CD14-positive monocyte (primary cell): ENCODE data around the gene RPL10. TPM values are rescaled to one million over a fixed set of nuclear protein-coding genes. Genes with fewer than 3 reads are reported as not detected.

ENCODE experiments used
- DNase-seq, 3 donors: peaks; one replicate each; pipeline ENCODE4 v3.0.0-alpha.2; 2011 to 2022
- H2AFZ ChIP-seq: 2 replicates; pipeline ENCODE4 v1.6.0; 2012; ENCODE audit warnings: mild to moderate bottlenecking, low read depth, low read length, inconsistent platforms; ENCODE audit not compliant: insufficient read depth, poor library complexity, severe bottlenecking
- H3K27ac ChIP-seq, 2 donors: 1 replicate in 1 of 2; 2 replicates in 1 of 2; pipeline ENCODE4 v1.5.1; 2012 to 2013; ENCODE audit warnings: low read length in 2 of 2, control low read depth in 1 of 2, inconsistent platforms in 1 of 2, low read depth in 1 of 2, mild to moderate bottlenecking in 1 of 2
- H3K27me3 ChIP-seq, 2 donors: one replicate each; pipeline versions ENCODE4 v1.6.0 to v1.6.1; 2011 to 2013; ENCODE audit warnings: low read length in 2 of 2; ENCODE audit not compliant: control insufficient read depth in 2 of 2, insufficient read depth in 2 of 2
- H3K36me3 ChIP-seq, 2 donors: replicated peaks in 1 of 2; 1 replicate in 1 of 2; 2 replicates in 1 of 2; pipeline versions ENCODE4 v1.5.1 to v1.6.1; 2012 to 2013; ENCODE audit warnings: low read length in 2 of 2, control low read depth in 1 of 2, inconsistent platforms in 1 of 2, mild to moderate bottlenecking in 1 of 2; ENCODE audit not compliant: insufficient read depth in 2 of 2, control insufficient read depth in 1 of 2
- H3K4me1 ChIP-seq, 2 donors: 1 replicate in 1 of 2; 2 replicates in 1 of 2; pipeline versions ENCODE4 v1.5.1 to v1.6.1; 2012 to 2013; ENCODE audit warnings: low read length in 2 of 2, control low read depth in 1 of 2, inconsistent platforms in 1 of 2, mild to moderate bottlenecking in 1 of 2, moderate library complexity in 1 of 2; ENCODE audit not compliant: insufficient read depth in 2 of 2, control insufficient read depth in 1 of 2
- H3K4me2 ChIP-seq: replicated peaks from 2 replicates; pipeline ENCODE3; 2012; ENCODE audit warnings: low read length, moderate library complexity, mild to moderate bottlenecking; ENCODE audit not compliant: poor library complexity, severe bottlenecking; ENCODE audit errors: extremely low read depth
- H3K4me3 ChIP-seq, 3 experiments: fragments of 200-600 bp in 1 of 3; sonication (generic) in 1 of 3; replicated peaks in 1 of 3; 1 replicate in 2 of 3; 2 replicates in 1 of 3; pipeline ENCODE4 v1.5.1; 2011 to 2013; ENCODE audit warnings: low read length in 3 of 3, mild to moderate bottlenecking in 3 of 3, control low read depth in 2 of 3, low read depth in 2 of 3, inconsistent platforms in 1 of 3, moderate library complexity in 1 of 3
- H3K79me2 ChIP-seq: 2 replicates; pipeline ENCODE4 v1.6.0; 2012; ENCODE audit warnings: mild to moderate bottlenecking, control low read depth, inconsistent platforms, low read length, moderate library complexity; ENCODE audit not compliant: insufficient read depth
- H3K9ac ChIP-seq: 2 replicates; pipeline ENCODE4 v1.6.0; 2017; ENCODE audit warnings: low read length, mild to moderate bottlenecking; ENCODE audit not compliant: insufficient read depth, poor library complexity, severe bottlenecking
- H3K9me3 ChIP-seq, 2 donors: replicated peaks in 1 of 2; 1 replicate in 1 of 2; 2 replicates in 1 of 2; pipeline versions ENCODE4 v1.5.1 to v1.6.1; 2012 to 2013; ENCODE audit warnings: low read length in 2 of 2, control low read depth in 1 of 2; ENCODE audit not compliant: control insufficient read depth in 1 of 2, insufficient read depth in 1 of 2
- H4K20me1 ChIP-seq: 2 replicates; pipeline ENCODE4 v1.6.0; 2012; ENCODE audit warnings: mild to moderate bottlenecking, low read length, control low read depth, moderate library complexity; ENCODE audit not compliant: insufficient read depth
- H3K27ac Mint-ChIP-seq, 7 donors: one replicate each; pipeline ENCODE4 v1.8.0; 2020; ENCODE audit warnings: mild to moderate bottlenecking in 7 of 7, mixed read lengths in 7 of 7, moderate library complexity in 6 of 7, inconsistent platforms in 2 of 7
- H3K27me3 Mint-ChIP-seq, 3 donors: one replicate each; pipeline ENCODE4 v1.8.0; 2021 to 2022; ENCODE audit warnings: low read depth in 3 of 3, mild to moderate bottlenecking in 3 of 3, mixed read lengths in 3 of 3, moderate library complexity in 3 of 3, inconsistent platforms in 1 of 3
- H3K36me3 Mint-ChIP-seq, 2 donors: one replicate each; pipeline ENCODE4 v1.8.0; 2020; ENCODE audit warnings: mixed read lengths in 2 of 2, inconsistent platforms in 1 of 2, mild to moderate bottlenecking in 1 of 2
- H3K4me1 Mint-ChIP-seq: one replicate; pipeline ENCODE4 v1.8.0; 2020; ENCODE audit warnings: mild to moderate bottlenecking, mixed read lengths
- H3K4me3 Mint-ChIP-seq, 2 donors: one replicate each; pipeline ENCODE4 v1.8.0; 2020; ENCODE audit warnings: mild to moderate bottlenecking in 2 of 2, mixed read lengths in 2 of 2, moderate library complexity in 1 of 2
- H3K9me3 Mint-ChIP-seq, 7 donors: one replicate each; pipeline ENCODE4 v1.8.0; 2020 to 2022; ENCODE audit warnings: mixed read lengths in 7 of 7, mild to moderate bottlenecking in 6 of 7, moderate library complexity in 6 of 7, inconsistent platforms in 2 of 7
- CTCF ChIP-seq: fragments of 200-600 bp; IDR thresholded peaks from one replicate; pipeline ENCODE4 v1.8.0; 2022; ENCODE audit warnings: antibody characterized with exemption, mild to moderate bottlenecking
- WGBS: methylation state at CpG from one replicate; pipeline ENCODE4 v1.1.5; 2013; ENCODE audit warnings: missing lambda C conversion rate; ENCODE audit not compliant: insufficient coverage; 5-methylcytosine and 5-hydroxymethylcytosine counted together
- intact Hi-C, 2 donors: fragments of 100-400 bp; cut with micrococcal nuclease; formaldehyde crosslinking; loops; one replicate each; pipeline versions ENCODE4 v1.15.0 to v1.15.1; 2023
- polyA plus RNA-seq, 3 donors: library from polyadenylated mRNA; depleted of rRNA in 1 of 3; unstranded in 2 of 3; stranded (reverse) in 1 of 3; fragments of 300-500 nt in 2 of 3; fragments of >200 nt in 1 of 3; fragmentation: Illumina TruSeq in 2 of 3; gene quantifications; 1 replicate in 2 of 3; 2 replicates in 1 of 3; pipeline ENCODE4 v1.2.3, GENCODE V29; 2012 to 2021

RPL10 gene
- polyA plus RNA-seq, 3 donors, result 1,536 to 5,639 (median 1,724) TPM

- H3K4me3 ChIP-seq, result peak overlapping the region; percentile 69 to 78 (median 74)
- no peaks in the 10 kb centered on the region for H3K36me3 ChIP-seq
- peak overlapping the region; percentile 97 for H3K9ac ChIP-seq
- Mint-ChIP-seq H3K9me3 (peaks cover 0 to 23% (median 4%) of the 10 kb centered on the region in 7 donors), H3K4me3 (peak overlapping the region; percentile 77 to 84), H3K27me3 (peaks cover 0 to 6% (median 2%) of the 10 kb centered on the region in 3 donors), H3K4me1 (peaks cover 31% of the 10 kb centered on the region), H3K27ac (peak overlapping the region; percentile 88 to 95 (median 93)), H3K36me3 (peaks cover 5 to 10% of the 10 kb centered on the region in 2 donors)
- no peak for DNase-seq
- no peak for TF ChIP-seq CTCF
- H3K79me2 ChIP-seq, result peaks cover 16% of the 10 kb centered on the region
- H3K4me1 ChIP-seq, result peaks cover 34 to 35% of the 10 kb centered on the region in 2 donors
- intact Hi-C loops, result no loop called here
- no peaks in the 10 kb centered on the region for H4K20me1 ChIP-seq
- no peak overlapping the region for H2AFZ ChIP-seq
- no peaks in the 10 kb centered on the region for H3K27me3 ChIP-seq
- H3K9me3 ChIP-seq, result no peaks in the 10 kb centered on the region
- peak overlapping the region; percentile 84 to 95 for H3K27ac ChIP-seq
- peak overlapping the region; percentile 73 for H3K4me2 ChIP-seq
- 68% methylated on average over 9 of the region's 13 CpGs for WGBS
These were observed 18.0 kb upstream of the RPL10 start for GRCh38 chrX:154380153-154380552.

- Histone ChIP-seq H3K79me2 (peaks cover 16% of the 10 kb centered on the region), H3K27ac (no peak overlapping the region), H3K4me1 (peaks cover 34% of the 10 kb centered on the region in 2 donors), H3K27me3 (no peaks in the 10 kb centered on the region), H3K4me3 (peak overlapping the region in 1 of 3 experiments; percentile 74), H3K9me3 (no peaks in the 10 kb centered on the region), H3K9ac (peak overlapping the region; percentile 97), H4K20me1 (no peaks in the 10 kb centered on the region), H3K4me2 (peak overlapping the region; percentile 73), H2AFZ (no peak overlapping the region), H3K36me3 (no peaks in the 10 kb centered on the region)
- WGBS, result 100% methylated on average over 2 of the region's 14 CpGs
- H3K4me1 Mint-ChIP-seq, result peaks cover 31% of the 10 kb centered on the region
- peak overlapping the region; percentile 88 to 95 (median 93) for H3K27ac Mint-ChIP-seq
- peaks cover 5 to 10% of the 10 kb centered on the region in 2 donors for H3K36me3 Mint-ChIP-seq
- peaks cover 0 to 5% (median 0%) of the 10 kb centered on the region in 3 donors for H3K27me3 Mint-ChIP-seq
- no peak for TF ChIP-seq CTCF
- peak overlapping the region; percentile 59 to 84 for H3K4me3 Mint-ChIP-seq
- intact Hi-C loops, result no loop called here
- H3K9me3 Mint-ChIP-seq, result peaks cover 0 to 22% (median 4%) of the 10 kb centered on the region in 7 donors
- DNase-seq, result no peak
These were observed 17.4 kb upstream of the RPL10 start for GRCh38 chrX:154380787-154381186.
